HG02623 (cell line): Measurements from ENCODE around the gene BAG1.

ENCODE experiments used
- ATAC-seq: cut with Tn5 transposase; IDR thresholded peaks from one replicate; pipeline ENCODE4 v1.9.1; 2021; ENCODE audit warnings: moderate library complexity; ENCODE audit not compliant: unreplicated experiment

BAG1 gene

DNA sequence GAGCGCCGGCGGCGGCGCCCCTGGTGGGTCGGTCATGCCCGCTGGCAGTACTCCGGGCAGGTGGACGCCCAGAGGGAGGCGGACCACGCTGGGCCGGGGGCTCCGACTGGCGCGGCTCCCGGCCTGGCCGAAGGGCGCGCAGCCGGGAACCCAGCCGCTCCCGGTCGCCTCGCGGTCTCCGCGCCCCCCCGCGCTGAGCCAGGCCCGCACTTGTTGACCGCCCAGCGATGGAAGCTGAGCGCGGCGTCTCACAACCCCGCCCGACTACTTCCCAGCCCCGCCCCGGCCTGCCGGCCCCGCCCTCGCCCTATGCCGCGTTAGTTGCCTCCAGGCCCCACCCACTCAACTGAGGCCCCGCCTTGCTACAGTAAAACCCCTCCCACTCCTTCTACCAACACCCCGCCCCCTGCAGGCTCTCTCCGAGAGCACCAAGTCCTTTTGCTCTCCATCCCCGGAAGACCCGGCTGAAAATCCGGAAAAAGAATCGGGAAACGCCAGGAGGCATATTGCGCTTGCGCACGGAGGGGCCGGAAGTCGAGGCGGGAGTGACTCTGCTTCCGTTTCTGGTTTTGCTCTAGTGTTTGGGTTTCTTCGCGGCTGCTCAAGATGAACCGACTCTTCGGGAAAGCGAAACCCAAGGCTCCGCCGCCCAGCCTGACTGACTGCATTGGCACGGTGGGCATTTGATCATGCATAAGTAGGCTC lies at the start of gene BAG1, which contains the start of gene CHMP5:
BAG1 (minus strand) TSS at position 236 of the 705 bp plus-strand sequence.
CHMP5 (plus strand) TSS at position 577 of the 705 bp plus-strand sequence; CDS start at position 607, 30 bp downstream.
- peak; percentile 88 for ATAC-seq

- ATAC-seq: no peak
Observed at GRCh38 chr9:33311953-33312352, 47.4 kb upstream of the BAG1 start.

- ATAC-seq: no peak
Observed at GRCh38 chr9:33310748-33311147, 46.2 kb upstream of the BAG1 start.

- ATAC-seq: no peak
Observed at GRCh38 chr9:33309903-33310302, 45.4 kb upstream of the BAG1 start.

DNA sequence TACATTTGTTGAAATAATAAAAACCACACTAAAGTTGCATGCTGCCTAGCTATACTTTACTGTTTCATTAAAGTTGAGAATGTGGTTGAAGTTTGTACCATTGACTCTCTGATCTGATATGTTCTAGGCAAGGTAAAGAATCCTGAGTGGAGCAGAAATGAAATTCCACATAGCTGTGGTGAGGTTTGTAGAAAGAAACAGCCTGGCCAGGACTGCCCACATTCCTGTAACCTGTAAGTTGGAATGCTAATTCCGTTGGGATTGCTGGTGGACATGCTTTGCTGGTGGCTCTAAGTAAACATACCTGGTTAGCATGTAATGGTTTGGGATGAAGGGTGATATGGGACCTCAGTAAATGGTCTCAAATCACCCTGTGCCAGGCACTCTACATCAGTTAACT lies 42.6 kb upstream of the BAG1 start:
- no peak for ATAC-seq

DNA sequence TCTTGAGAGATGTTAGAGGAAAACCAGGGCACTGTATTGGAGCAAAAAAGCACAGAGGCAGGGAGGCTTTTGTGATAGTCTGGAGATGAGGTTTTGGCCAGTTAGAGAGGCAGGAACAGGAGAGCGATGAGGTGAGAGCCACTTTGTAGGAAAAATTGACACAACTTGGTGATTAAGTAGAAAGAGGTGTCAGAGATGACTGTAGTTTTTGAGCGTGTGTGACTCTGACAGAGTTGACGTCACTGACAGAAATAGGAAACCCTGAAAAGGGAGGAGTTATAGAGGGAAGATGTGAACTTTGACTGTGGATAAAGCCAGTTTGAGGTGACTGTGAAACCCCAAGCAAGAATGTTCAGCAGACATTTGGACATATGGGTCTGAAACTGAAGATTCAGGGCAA lies 41.5 kb upstream of the BAG1 start:
- ATAC-seq: no peak

- ATAC-seq: no peak
Observed at GRCh38 chr9:33304362-33304761, 39.9 kb upstream of the BAG1 start.

DNA sequence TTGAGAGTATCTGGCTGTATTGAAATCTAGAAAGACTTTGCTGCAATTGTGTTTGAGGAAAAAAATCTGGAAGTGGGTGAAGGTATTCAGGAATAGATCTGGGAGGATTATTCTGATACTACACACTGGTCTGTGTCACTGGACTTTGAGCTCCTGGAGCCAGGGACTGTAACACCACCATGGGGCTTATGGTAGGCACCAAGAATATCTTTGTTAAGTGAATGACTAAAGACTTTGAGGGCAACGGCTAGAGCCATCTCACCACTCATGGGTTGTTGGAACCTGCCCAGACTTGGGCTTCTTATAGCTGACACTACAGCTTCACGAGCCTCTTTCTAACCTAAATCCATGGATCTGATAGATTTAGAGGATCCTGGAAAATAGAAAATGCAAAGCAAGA lies 36.0 kb upstream of the BAG1 start:
- no peak for ATAC-seq

DNA sequence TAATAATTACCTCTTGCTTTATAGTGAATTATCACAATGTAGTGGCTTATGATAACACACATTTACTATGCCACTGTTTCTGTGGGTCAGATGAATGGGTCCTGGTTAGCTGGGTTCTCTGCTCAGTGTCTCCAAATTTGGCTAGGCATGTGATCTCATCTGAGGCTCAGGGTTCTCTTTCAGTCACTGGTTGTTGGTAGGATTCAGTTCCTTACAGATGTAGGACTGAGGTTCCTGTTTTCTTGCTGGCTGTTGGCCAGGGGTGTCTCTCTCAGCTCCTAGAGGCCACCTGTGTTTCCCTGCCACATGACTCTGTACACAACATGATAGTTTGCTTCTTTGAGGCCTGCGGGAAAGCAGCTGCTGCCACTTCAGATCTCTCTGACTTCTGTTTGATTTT lies 32.9 kb upstream of the BAG1 start:
- ATAC-seq: peak; percentile 92

GRCh38 chr9:33295571-33295970 lies 31.1 kb upstream of the BAG1 start:
- ATAC-seq: peak; percentile 27

- no peak for ATAC-seq
Observed at GRCh38 chr9:33294670-33295432, 30.3 kb upstream of the BAG1 start.

DNA sequence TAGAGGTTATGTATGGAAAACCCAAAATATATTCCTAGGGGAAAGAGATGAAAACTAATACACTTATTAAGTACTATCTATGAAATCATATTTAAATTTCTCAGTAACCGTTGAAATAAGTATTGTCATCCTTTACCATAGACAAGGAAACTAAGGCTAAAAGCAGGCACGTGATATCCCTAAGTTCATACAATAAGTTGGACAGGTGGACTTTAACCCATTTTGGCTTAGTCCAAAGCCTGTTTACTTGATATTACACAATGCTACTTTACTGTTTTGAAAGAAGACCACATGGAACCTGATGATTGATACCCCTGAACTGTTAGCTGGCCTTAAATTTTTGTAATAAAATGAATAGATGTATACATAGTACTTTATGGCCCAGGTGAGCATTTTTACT lies 29.3 kb upstream of the BAG1 start:
- ATAC-seq: no peak

GRCh38 chr9:33291901-33292300 lies 27.4 kb upstream of the BAG1 start:
- ATAC-seq: no peak

DNA sequence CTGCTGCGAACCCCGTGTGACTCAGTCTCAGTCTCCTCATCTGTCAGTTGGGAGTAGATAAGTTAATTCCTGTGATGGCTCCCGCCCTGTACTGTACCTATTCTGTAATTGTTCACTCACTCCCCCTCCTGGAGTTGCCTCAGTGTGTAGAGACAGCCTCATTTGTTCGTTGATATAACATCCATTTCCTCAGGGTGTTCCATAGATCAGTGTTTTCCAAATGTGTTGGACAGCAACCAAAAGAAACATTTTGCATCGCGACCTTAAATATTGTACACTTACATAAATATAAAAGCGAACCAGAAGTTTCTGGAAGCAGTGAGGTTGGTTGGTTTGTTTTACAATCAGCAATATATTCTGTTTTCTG lies 26.5 kb upstream of the BAG1 start:
- no peak for ATAC-seq

GRCh38 chr9:33290247-33291030 lies 25.9 kb upstream of the BAG1 start, which contains the start of gene NFX1:
Gene NFX1, plus strand, starts transcription at chr9:33290516. Its CDS starts 57 bp downstream, at chr9:33290573.
- peak; percentile 86 for ATAC-seq

GRCh38 chr9:33289936-33290246 lies 25.4 kb upstream of the BAG1 start:
- ATAC-seq: no peak

GRCh38 chr9:33289496-33289895 lies 25.0 kb upstream of the BAG1 start:
- ATAC-seq: no peak

GRCh38 chr9:33288828-33289483 lies 24.4 kb upstream of the BAG1 start:
- no peak for ATAC-seq

- no peak for ATAC-seq
Observed at GRCh38 chr9:33288235-33288634, 23.7 kb upstream of the BAG1 start.

DNA sequence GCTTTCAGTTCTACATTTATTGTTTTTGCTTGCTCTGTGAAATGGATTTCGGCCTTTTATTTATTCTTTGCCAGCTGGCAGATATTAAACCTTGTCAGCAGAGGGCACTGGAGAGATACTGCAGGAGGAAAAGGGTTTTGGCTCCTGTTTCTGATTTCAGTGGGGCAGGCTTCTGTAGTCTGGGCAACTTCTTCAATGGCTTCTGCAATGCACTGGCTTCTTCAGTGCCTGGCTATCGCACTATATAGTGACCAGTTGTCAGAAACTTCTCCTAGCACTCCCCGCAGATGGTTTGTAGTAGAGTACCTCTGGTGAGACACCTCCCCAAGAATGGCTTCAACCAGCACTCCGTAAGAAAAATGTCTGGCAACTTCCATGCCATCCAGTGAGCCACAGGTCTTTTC lies 22.6 kb upstream of the BAG1 start:
- ATAC-seq: no peak

- no peak for ATAC-seq
Observed at GRCh38 chr9:33285502-33285901, 21.0 kb upstream of the BAG1 start.
